IMR-90 (cell line): ENCODE measurements around the gene HMGN1.

Experiments used
- BHLHE40 ChIP-seq: fragments of 150-350 bp; IDR thresholded peaks from 2 replicates; pipeline ENCODE4 v1.6.1; 2016; ENCODE audit warnings: mild to moderate bottlenecking, low read depth, low read length
- CEBPB ChIP-seq: IDR thresholded peaks from 2 replicates; pipeline ENCODE4 v1.6.1; 2012; ENCODE audit warnings: low read depth, low read length, improper control_type of control experiment
- CHD1 ChIP-seq: IDR thresholded peaks from 2 replicates; pipeline ENCODE4 v1.6.1; 2012; ENCODE audit warnings: low read depth, low read length, improper control_type of control experiment
- CTCF ChIP-seq: conservative IDR thresholded peaks from 2 replicates; pipeline ENCODE4 v1.5.1; 2012; ENCODE audit warnings: mild to moderate bottlenecking, low read depth, low read length, improper control_type of control experiment
- FOS ChIP-seq: fragments of 150-350 bp; IDR thresholded peaks from 2 replicates; pipeline ENCODE4 v1.6.1; 2016; ENCODE audit warnings: low read depth, low read length
- MAFK ChIP-seq: IDR thresholded peaks from 2 replicates; pipeline ENCODE4 v1.6.1; 2012; ENCODE audit warnings: low read depth, low read length, improper control_type of control experiment
- MXI1 ChIP-seq: IDR thresholded peaks from 2 replicates; pipeline ENCODE4 v1.6.1; 2012; ENCODE audit warnings: low read depth, mild to moderate bottlenecking, low read length, moderate library complexity, borderline replicate concordance
- NFE2L2 ChIP-seq: fragments of 150-350 bp; IDR thresholded peaks from 2 replicates; pipeline ENCODE4 v1.6.1; 2016; ENCODE audit warnings: low read depth, mild to moderate bottlenecking, low read length
- POLR2A ChIP-seq: IDR thresholded peaks from 2 replicates; pipeline ENCODE4 v1.6.1; 2012; ENCODE audit warnings: mild to moderate bottlenecking, low read depth, low read length
- RAD21 ChIP-seq: IDR thresholded peaks from 2 replicates; pipeline ENCODE4 v1.6.1; 2012; ENCODE audit warnings: low read length, improper control_type of control experiment
- RFX5 ChIP-seq: IDR thresholded peaks from 2 replicates; pipeline ENCODE4 v1.8.0; 2012; ENCODE audit warnings: low read depth, mild to moderate bottlenecking, low read length, moderate library complexity
- USF2 ChIP-seq: fragments of 150-350 bp; IDR thresholded peaks from 2 replicates; pipeline ENCODE4 v1.6.1; 2017; ENCODE audit warnings: mild to moderate bottlenecking, antibody characterized with exemption, low read length, low read depth

- TF ChIP-seq CTCF: no peak
- TF ChIP-seq BHLHE40: no peak
- no peak for TF ChIP-seq POLR2A
- TF ChIP-seq MAFK: no peak
- no peak for TF ChIP-seq USF2
- no peak for TF ChIP-seq NFE2L2
- TF ChIP-seq FOS: no peak
- TF ChIP-seq RFX5: no peak
- TF ChIP-seq RAD21: no peak
- no peak for TF ChIP-seq CHD1
- no peak for TF ChIP-seq CEBPB
- TF ChIP-seq MXI1: no peak
These were observed 25.2 kb upstream of the HMGN1 start for GRCh38 chr21:39374046-39374445.
